ENCODE measurements around the gene ATP5PO. TPM values are rescaled to one million over a fixed set of nuclear protein-coding genes. Genes with fewer than 3 reads are reported as not detected.
"Not testable (repeated sequence)": the region's sequence is repeated elsewhere in the genome, so short reads cannot be mapped to it uniquely, and the experiment has no call there.

The ATP5PO gene
- total RNA-seq, 1 donor from 2014 or later = 172 TPM

DNA sequence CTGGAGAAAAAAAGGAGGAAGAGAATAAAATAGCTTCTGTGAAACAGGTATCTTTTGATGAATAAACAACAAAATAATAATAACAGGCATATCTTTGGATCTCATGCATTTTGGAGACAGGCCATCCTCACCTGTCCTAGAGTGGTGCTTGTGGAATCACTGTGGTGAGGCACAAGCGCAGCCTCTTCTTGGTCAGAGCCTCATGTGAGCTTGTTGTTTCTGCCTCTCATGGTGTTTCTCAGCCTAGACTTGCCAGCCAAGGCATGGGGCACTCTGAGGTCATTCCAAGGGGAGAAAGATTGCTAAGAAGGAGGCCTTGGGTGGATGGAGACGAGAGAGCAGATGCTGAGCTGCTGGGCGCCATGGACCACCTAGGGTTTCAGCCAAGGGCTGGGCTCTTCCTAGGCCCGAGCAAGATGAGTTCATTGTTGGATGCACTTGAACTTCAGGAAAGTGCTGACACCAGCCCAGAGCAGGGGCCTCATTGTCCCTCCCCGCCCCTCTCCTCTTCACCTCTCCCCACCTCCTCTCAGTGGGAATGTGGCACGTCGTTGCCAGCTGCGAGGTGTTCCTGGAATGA is 49.5 kb downstream of the ATP5PO start:
- Mint-ChIP-seq H3K27ac (no peak overlapping the region), H3K9me3 (no peaks in the 10 kb centered on the region), H3K4me3 (no peak overlapping the region), H3K4me1 (no peaks in the 10 kb centered on the region), H3K36me3 (ENCODE audit: low read depth) (no peaks in the 10 kb centered on the region), H3K27me3 (peaks cover 8% of the 10 kb centered on the region)
- intact Hi-C loops (cut with micrococcal nuclease) = no loop called here
- DNase-seq = no peak

DNA sequence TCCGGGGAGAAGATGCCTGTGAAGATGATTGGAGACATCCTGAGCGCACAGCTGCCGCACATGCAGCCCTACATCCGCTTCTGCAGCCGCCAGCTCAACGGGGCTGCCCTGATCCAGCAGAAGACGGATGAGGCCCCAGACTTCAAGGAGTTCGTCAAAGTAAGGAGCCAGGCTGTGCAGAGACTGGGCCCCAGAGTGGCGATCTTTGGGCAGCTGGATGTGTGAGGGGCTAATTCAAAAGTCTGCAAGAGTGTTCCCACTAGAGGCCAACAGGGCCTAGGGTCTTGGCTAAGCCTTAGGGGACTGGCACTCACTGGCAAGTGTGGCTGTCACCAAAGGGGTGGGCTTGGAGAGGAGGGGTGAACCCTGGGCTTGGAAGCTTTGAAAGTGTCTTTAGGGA is 50.4 kb downstream of the ATP5PO start:
- Mint-ChIP-seq H3K27ac (no peak overlapping the region), H3K36me3 (ENCODE audit: low read depth) (no peaks in the 10 kb centered on the region), H3K4me3 (no peak overlapping the region), H3K27me3 (peaks cover 6% of the 10 kb centered on the region), H3K9me3 (no peaks in the 10 kb centered on the region), H3K4me1 (no peaks in the 10 kb centered on the region)
- DNase-seq = no peak
- intact Hi-C loops (cut with micrococcal nuclease) = no loop called here

DNA sequence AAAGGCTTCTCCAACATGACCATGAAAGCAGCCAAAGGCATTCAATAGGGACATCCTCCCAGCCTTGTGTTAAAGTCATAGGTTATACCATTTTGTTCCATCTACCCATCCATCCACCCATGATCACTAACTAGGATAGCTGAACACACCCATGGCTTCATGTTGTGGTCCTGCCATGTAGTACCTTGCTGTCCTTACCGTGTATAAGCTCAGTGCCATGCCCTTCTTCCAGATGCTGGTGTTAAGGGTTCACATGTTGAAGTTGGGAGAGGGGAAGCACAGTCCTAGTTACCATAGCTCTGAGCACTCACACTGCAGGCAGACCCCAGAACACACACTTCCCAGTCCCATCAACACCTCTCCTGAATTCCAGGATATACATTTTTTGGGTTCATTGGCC is 51.5 kb downstream of the ATP5PO start:
- Mint-ChIP-seq H3K36me3 (ENCODE audit: low read depth) (no peaks in the 10 kb centered on the region), H3K27ac (no peak overlapping the region), H3K4me3 (no peak overlapping the region), H3K27me3 (peaks cover 2% of the 10 kb centered on the region), H3K4me1 (no peaks in the 10 kb centered on the region), H3K9me3 (no peaks in the 10 kb centered on the region)
- intact Hi-C loops (cut with micrococcal nuclease) = no loop called here
- DNase-seq = no peak

DNA sequence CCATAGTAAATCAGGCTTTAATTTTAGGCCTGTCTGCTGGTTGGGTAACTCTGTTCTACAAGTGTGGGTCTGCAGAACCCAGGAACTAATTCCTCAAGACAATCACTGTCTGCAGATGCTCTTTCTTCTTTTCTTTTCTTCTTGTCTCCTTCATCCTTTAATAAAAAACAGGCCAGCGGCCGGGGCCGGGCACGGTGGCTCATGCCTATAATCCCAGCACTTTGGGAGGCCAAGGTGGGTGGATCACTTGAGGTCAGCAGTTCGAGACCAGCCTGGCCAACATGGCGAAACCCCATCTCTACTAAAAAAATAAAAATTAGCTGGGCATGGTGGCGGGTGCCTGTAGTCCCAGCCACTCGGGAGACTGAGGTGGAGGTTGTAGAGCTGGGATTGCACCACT is 52.4 kb downstream of the ATP5PO start:
- H3K9me3 Mint-ChIP-seq; H3K4me1 Mint-ChIP-seq; H3K27ac Mint-ChIP-seq; H3K27me3 Mint-ChIP-seq; H3K36me3 Mint-ChIP-seq (ENCODE audit: low read depth); intact Hi-C loops (cut with micrococcal nuclease); DNase-seq; H3K4me3 Mint-ChIP-seq: not testable (repeated sequence)

DNA sequence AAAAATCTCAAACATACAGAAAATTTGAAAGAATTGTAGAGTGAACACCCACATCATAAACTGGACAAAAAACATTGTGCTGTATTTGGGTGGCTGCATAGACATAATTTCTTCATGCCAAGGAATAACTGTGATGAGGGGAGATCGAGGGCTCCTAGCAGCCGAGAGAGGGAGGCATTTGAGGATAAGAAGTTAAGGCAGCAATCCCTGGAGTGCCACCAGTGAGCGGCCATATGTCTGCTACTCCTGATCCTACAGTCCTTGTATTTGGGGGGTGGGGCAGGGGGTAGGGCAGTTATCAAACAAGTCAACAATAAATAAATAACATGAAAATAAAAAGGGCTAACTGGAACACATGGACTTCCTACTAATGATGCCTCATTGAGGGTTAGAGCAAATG is 54.5 kb downstream of the ATP5PO start:
- Mint-ChIP-seq H3K27ac (no peak overlapping the region), H3K4me1 (no peaks in the 10 kb centered on the region), H3K4me3 (no peak overlapping the region), H3K27me3 (peaks cover 2% of the 10 kb centered on the region), H3K9me3 (no peaks in the 10 kb centered on the region), H3K36me3 (ENCODE audit: low read depth) (no peaks in the 10 kb centered on the region)
- no peak for DNase-seq
- intact Hi-C loops (cut with micrococcal nuclease) = no loop called here

DNA sequence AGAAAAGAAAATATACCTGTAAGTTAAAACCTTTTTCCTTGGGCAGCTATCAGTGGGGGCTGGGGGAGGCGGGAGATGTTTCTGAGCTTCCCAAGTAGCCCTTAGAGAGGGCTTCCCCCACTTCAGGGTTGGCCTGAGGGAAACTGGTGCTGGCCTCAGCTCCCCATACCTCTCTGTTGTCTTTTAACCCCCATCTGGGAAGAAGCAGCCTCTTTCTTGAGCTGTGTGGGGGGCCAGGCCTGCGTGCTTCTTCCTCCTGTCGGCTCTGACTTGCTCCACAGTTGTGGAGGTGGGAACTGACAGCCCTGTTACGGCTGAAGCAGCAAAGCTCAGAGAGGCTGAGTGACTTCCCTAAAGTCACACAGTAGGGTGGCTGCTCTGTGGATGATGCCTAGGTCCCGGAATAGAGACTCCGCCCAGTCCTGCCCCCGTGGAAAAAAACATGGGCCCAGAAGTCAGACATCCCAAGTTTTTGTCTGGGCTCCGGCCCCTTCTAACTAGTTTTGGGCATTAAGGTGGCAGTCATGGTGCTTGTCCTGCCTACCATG is 55.2 kb downstream of the ATP5PO start:
- no peaks in the 10 kb centered on the region for H3K36me3 Mint-ChIP-seq (ENCODE audit: low read depth)
- H3K4me3 Mint-ChIP-seq = no peak overlapping the region
- intact Hi-C loops (cut with micrococcal nuclease) = no loop called here
- DNase-seq = no peak
- no peaks in the 10 kb centered on the region for H3K9me3 Mint-ChIP-seq
- no peaks in the 10 kb centered on the region for H3K4me1 Mint-ChIP-seq
- no peaks in the 10 kb centered on the region for H3K27me3 Mint-ChIP-seq
- H3K27ac Mint-ChIP-seq = no peak overlapping the region

DNA sequence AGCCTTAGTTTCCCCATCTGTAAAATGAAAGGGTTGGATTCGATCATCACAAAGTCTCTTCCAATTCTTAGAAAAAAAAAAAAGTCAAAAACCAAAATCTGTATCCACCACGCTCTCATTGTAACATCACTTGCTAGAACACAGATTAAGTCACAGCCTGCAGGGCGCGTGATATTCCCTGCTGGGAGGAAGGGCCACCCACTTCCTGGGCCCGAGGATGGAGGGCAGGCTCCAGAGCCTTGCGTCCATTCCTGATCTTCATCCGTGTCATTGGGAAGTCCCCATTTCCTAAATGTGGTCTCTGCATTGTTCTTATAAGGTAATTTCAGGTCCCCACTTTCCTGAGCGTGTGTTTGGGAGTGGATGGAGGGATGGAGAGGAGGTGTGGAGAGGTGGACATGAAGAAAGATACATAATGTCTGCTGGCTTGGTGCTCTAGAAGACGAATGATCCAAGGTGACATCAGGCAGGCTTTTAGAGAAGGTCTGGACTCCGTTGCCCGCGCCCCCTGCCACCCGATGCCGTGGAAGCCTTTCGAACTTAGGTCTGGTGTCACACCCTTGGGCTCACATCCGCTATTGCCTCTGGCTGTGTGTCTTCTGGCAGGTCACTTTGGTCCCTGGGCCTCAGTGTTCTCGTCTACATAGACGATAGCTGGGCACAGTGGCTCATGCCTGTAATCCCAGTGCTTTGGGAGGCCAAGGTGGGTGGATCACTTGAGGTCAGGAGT is 56.1 kb downstream of the ATP5PO start:
- Mint-ChIP-seq H3K4me1 (no peaks in the 10 kb centered on the region), H3K27ac (no peak overlapping the region), H3K27me3 (no peaks in the 10 kb centered on the region), H3K36me3 (ENCODE audit: low read depth) (no peaks in the 10 kb centered on the region), H3K9me3 (no peaks in the 10 kb centered on the region), H3K4me3 (no peak overlapping the region)
- intact Hi-C loops (cut with micrococcal nuclease) = no loop called here
- no peak for DNase-seq

DNA sequence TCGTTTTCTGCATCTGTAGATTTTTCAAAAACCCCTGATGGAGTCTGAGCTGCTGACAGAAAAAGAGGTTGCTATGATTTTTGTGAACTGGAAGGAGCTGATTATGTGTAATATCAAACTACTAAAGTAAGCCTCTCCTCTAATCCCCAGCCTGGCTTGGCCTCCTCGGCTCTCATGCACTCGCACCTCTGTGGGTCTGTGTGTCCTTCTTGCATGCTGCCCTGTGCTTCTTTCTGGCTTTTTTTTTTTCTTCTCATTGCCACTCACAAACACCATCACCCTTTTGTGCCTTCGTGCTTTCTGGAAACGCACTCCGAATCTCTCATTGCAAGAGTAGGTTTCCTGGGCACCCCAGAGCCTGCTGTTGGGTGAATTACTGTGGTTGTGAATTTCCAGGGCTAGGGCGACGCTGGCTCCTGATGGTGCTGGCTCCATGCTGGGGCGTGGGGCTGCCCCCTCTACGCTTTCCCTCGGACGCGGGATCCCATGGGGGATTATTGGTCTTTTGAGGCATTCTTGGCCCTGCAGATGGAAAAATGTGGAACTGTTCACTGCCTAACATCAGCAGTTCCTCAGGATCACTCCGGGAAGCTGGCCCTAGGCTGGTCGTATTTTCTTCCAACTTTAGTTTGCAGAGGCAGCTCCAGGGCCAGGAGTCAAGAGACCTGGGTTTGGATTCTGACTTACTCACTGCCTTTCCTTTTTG is 56.8 kb downstream of the ATP5PO start:
- Mint-ChIP-seq H3K4me3 (no peak overlapping the region), H3K27me3 (no peaks in the 10 kb centered on the region), H3K9me3 (no peaks in the 10 kb centered on the region), H3K36me3 (ENCODE audit: low read depth) (no peaks in the 10 kb centered on the region), H3K4me1 (no peaks in the 10 kb centered on the region), H3K27ac (no peak overlapping the region)
- intact Hi-C loops (cut with micrococcal nuclease) = no loop called here
- no peak for DNase-seq

DNA sequence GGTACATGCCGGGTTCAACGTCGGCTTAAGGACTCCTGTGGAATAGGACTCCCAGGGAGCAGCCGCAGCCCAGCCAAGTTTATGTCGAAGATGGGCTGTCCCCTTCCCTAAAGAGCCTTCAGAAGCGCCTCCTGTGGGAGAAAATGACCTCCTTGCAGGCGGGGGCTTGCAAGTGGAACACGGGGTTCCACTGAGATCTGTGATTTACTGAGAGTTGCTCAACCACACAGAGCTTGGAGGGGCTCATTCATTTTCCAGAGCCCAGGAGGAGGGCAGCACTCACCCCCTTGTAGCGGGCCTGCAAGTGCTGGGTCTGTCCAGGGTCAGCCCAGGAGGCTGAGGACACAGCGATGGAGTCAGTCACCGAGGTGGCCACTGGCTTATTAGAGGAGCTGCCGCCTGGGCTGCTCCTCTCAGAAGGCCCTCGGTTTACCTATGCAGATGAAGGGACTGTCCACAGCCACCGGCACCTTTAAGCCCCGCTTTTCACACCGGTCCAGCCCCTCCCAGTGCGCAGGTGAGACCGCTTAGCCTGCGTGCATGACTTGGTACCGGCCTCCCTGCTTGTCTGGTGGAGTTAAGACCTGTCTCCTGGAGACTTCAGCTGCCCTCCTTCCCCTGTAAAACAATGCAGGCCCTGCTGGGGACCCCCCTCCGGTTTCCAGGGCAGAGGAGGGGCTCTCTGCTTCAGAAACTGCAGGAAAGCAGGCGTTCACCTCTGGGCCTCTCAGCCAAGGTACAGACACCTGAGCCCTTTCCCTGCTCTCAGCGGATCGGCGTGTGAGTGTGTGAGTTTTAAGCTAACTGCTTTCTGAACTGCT is 57.5 kb downstream of the ATP5PO start:
- H3K4me1 Mint-ChIP-seq = no peaks in the 10 kb centered on the region
- H3K4me3 Mint-ChIP-seq = no peak overlapping the region
- no peak for DNase-seq
- H3K36me3 Mint-ChIP-seq (ENCODE audit: low read depth) = no peaks in the 10 kb centered on the region
- H3K9me3 Mint-ChIP-seq = no peaks in the 10 kb centered on the region
- no peaks in the 10 kb centered on the region for H3K27me3 Mint-ChIP-seq
- no peak overlapping the region for H3K27ac Mint-ChIP-seq
- intact Hi-C loops (cut with micrococcal nuclease) = no loop called here

DNA sequence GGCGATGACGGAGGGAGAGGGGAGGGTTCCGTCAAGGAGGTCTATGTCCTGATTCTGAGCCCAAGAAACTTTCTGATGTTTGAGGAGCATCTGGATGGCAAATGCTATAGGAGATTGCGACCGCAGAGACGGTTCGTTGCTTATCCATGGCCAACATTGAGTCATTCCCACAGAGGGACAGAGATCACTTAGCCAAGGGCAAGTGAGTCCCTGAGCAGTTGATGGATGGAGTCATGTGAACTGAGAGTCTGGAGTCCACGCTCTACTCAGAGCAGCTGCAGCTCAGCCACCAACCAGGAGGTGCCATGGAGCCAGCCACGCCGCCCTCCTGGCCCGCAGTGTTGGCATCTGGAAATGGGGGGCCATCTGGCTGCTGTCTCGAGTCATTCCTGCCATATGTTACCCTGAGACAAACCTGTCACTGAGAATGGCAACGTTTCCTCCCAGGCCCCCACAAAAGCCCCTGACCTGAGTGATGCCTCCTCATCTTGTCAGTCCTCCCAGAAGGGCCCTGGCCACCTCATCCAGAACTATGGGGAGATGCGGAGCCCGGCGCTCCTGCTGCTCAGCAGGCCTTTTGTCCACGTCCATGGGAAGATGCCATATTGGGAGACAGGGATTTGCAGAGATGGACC is 58.6 kb downstream of the ATP5PO start:
- intact Hi-C loops (cut with micrococcal nuclease) = no loop called here
- Mint-ChIP-seq H3K9me3 (no peaks in the 10 kb centered on the region), H3K27ac (no peak overlapping the region), H3K36me3 (ENCODE audit: low read depth) (no peaks in the 10 kb centered on the region), H3K27me3 (no peaks in the 10 kb centered on the region), H3K4me1 (no peaks in the 10 kb centered on the region), H3K4me3 (no peak overlapping the region)
- DNase-seq = no peak

DNA sequence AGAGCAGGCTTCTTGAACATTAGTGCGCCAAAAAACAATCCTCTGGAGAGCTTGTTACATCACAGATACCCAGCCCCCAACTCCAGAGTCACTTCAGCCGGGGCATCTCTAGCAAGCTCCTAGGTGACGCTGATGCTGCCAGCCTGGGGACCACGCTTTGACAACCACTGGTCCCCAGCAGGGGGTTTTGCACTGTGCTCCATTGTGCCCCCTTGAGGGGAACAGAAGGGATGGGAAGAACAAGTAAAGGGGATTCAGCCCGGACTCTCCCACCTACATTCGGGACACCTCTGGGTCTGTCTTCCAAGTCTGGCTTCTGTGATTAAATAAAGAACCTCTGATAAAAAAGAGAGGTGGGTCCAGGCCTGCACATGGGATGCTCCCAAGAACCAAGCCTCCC is 60.4 kb downstream of the ATP5PO start:
- intact Hi-C loops (cut with micrococcal nuclease) = no loop called here
- H3K36me3 Mint-ChIP-seq (ENCODE audit: low read depth) = no peaks in the 10 kb centered on the region
- H3K27ac Mint-ChIP-seq = no peak overlapping the region
- H3K4me1 Mint-ChIP-seq = no peaks in the 10 kb centered on the region
- DNase-seq = no peak
- H3K27me3 Mint-ChIP-seq = no peaks in the 10 kb centered on the region
- no peak overlapping the region for H3K4me3 Mint-ChIP-seq
- no peaks in the 10 kb centered on the region for H3K9me3 Mint-ChIP-seq

DNA sequence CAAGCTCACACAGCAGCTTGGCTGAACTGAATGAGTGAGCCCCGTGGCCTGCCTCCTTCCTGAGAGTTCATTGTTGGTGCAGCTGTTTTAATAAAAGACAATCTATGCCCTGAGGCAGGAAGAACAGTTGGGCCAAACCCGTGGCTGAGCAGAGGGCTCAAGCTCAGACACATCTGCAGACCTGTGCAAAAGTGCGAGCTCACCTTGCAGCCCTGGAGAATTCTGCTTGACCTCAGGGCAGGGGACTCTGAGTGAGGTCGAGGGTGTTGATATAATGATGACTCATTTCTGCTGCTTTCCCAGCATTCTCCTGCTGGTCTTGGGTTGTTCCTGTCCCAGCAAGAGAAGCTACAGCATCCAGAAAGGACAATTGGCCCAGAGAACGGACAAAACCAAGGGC is 61.0 kb downstream of the ATP5PO start:
- Mint-ChIP-seq H3K4me3 (no peak overlapping the region), H3K9me3 (no peaks in the 10 kb centered on the region), H3K4me1 (no peaks in the 10 kb centered on the region), H3K27me3 (no peaks in the 10 kb centered on the region), H3K36me3 (ENCODE audit: low read depth) (no peaks in the 10 kb centered on the region), H3K27ac (no peak overlapping the region)
- intact Hi-C loops (cut with micrococcal nuclease) = no loop called here
- DNase-seq = no peak
